ENCODE measurements around the gene CLEC2D.

Gene CLEC2D

GRCh38 chr12:9725213-9725870, 55.8 kb downstream of the CLEC2D start:
- no peak for TF ChIP-seq CTCF (IDR thresholded peaks at IDR 0.05)

DNA sequence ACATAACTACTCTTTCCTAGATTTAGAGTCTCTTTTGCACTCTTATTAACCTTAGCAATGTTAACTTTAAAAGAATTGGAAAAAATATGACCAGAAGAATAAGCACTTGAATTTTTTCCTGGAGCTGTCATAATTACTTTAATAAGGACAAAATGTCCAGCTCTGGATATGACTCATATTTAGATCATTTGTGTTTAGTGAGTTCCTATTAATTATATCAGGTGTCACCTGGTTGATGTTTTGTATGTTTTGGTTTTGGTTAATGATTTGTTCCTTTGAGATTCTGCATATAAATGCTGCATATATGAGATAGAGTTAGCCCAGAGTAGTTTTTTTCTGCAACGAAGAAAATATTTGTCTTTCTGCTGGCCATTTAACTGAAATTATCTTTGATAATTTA, 58.3 kb downstream of the CLEC2D start:
- no peak for TF ChIP-seq CTCF (IDR thresholded peaks at IDR 0.05)

GRCh38 chr12:9729082-9729481, 59.6 kb downstream of the CLEC2D start:
- no peak for TF ChIP-seq CTCF (IDR thresholded peaks at IDR 0.05)

DNA sequence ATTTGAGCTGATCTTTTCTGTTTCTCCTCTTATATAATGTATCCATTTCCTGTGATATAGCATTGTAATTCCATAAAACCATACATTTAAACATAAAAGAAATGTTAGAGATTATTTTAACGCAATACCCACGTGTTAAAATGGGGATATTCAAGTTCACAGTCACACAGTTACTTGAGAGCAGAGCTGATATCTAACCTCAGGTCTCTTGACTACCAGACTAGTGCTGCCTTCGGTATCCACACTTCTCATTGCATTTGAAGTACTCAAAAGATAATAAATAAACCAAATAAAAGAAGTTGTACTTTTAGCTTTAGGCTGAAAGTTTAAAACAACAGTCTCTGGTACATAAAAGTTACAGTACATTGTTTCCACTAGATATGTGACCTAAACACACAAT, 60.5 kb downstream of the CLEC2D start:
- TF ChIP-seq CTCF (IDR thresholded peaks at IDR 0.05) = no peak

DNA sequence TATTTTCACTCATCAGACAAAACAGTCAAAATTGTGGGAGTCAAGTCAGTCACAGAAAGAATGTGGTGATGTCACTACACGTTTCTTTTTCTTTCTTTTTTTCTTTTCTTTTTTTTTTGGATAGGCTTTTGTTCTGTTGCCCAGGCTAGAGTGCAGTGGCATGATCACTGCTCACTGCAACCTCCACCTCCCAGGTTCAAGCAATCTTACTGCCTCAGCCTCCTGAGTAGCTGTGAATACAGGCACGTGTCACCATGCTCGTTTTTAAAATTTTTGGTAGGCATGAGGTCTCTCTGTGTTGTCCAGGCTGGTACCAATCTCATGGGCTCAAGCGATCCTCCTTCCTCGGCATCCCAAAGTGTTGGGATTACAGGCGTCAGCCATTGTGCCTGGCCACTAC, 61.1 kb downstream of the CLEC2D start:
- TF ChIP-seq CTCF (IDR thresholded peaks at IDR 0.05) = no peak

GRCh38 chr12:9731393-9731792, 61.9 kb downstream of the CLEC2D start:
- no peak for TF ChIP-seq CTCF (IDR thresholded peaks at IDR 0.05)

DNA sequence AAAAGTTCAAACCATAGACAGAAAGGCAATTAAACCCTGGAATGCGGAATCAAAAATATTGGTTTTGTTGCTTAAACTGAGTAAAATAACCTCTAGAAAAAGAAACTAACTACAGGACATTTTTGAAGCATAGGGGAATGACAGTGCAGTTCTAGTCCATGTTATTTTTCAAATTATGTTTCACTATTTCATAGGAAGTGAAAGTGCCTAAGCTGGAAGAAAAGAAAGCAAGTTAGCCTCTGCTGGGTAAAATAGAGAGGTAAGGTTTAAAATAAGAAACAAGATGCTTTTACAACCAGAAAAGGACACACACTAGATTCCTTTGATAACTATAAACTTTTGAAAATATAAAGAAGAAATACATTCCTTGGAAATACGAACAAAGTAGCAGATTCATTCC, 62.3 kb downstream of the CLEC2D start:
- TF ChIP-seq CTCF (IDR thresholded peaks at IDR 0.05) = no peak

- no peak for TF ChIP-seq CTCF (IDR thresholded peaks at IDR 0.05)
These were observed 63.5 kb downstream of the CLEC2D start, which contains the start of gene CLECL1 for GRCh38 chr12:9732921-9733461. Gene CLECL1, minus strand, starts transcription at chr12:9733097.
